HG03571 (cell line): ENCODE data around the gene PAQR8.

ENCODE experiments used
- ATAC-seq: cut with Tn5 transposase; IDR thresholded peaks from one replicate; pipeline ENCODE4 v1.9.1; 2021; ENCODE audit not compliant: unreplicated experiment

PAQR8 gene

GRCh38 chr6:52457096-52457495, 95.1 kb downstream of the PAQR8 start:
- ATAC-seq, result no peak
